ENCODE results near the gene OTX1.

Gene OTX1

GRCh38 chr2:63058921-63059792 is 8.5 kb downstream of the OTX1 start:
- no peak for DNase-seq (ENCODE audit: low read depth)
- TF ChIP-seq CTCF (conservative IDR thresholded peaks at IDR 0.05; ENCODE audit: low read depth, low read length), result no peak
- H3K4me3 ChIP-seq (ENCODE audit: low read depth, low read length), result no peak overlapping the region

- H3K4me3 ChIP-seq (ENCODE audit: low read depth, low read length), result no peak overlapping the region
- no peak for DNase-seq (ENCODE audit: low read depth)
- no peak for TF ChIP-seq CTCF (conservative IDR thresholded peaks at IDR 0.05; ENCODE audit: low read depth, low read length)
Measured at GRCh38 chr2:63059793-63060471, 9.3 kb downstream of the OTX1 start.

- TF ChIP-seq CTCF (conservative IDR thresholded peaks at IDR 0.05; ENCODE audit: low read depth, low read length), result no peak
- H3K4me3 ChIP-seq (ENCODE audit: low read depth, low read length), result no peak overlapping the region
- DNase-seq (ENCODE audit: low read depth), result no peak
Measured at GRCh38 chr2:63060472-63060991, 9.9 kb downstream of the OTX1 start.

- H3K4me3 ChIP-seq (ENCODE audit: low read depth, low read length), result no peak overlapping the region
- no peak for DNase-seq (ENCODE audit: low read depth)
- TF ChIP-seq CTCF (conservative IDR thresholded peaks at IDR 0.05; ENCODE audit: low read depth, low read length), result no peak
Measured at GRCh38 chr2:63064197-63064596, 13.6 kb downstream of the OTX1 start.

GRCh38 chr2:63064661-63065060 is 14.0 kb downstream of the OTX1 start:
- no peak for DNase-seq (ENCODE audit: low read depth)
- no peak overlapping the region for H3K4me3 ChIP-seq (ENCODE audit: low read depth, low read length)
- TF ChIP-seq CTCF (conservative IDR thresholded peaks at IDR 0.05; ENCODE audit: low read depth, low read length), result no peak

- no peak overlapping the region for H3K4me3 ChIP-seq (ENCODE audit: low read depth, low read length)
- TF ChIP-seq CTCF (conservative IDR thresholded peaks at IDR 0.05; ENCODE audit: low read depth, low read length), result no peak
- no peak for DNase-seq (ENCODE audit: low read depth)
Measured at GRCh38 chr2:63066265-63066664, 15.6 kb downstream of the OTX1 start.
